BLaER1 treated with 17β-estradiol and CSF1 and Interleukin-3, amounts not matched to agents 10 nM and 100 nM (cell line): ENCODE results near the gene MT1HL1.

Source experiments
- H3K27ac ChIP-seq, 11 experiments: shearing (Covaris generic); formaldehyde crosslinking; 2 replicates each; pipeline ENCODE4 v1.8.1; 2022
- H3K27me3 ChIP-seq, 11 experiments: shearing (Covaris generic); formaldehyde crosslinking; 2 replicates each; pipeline ENCODE4 v1.8.1; 2022
- H3K36me3 ChIP-seq, 11 experiments: shearing (Covaris generic); formaldehyde crosslinking; 2 replicates each; pipeline ENCODE4 v1.8.1; 2022
- H3K4me1 ChIP-seq, 10 experiments: shearing (Covaris generic); formaldehyde crosslinking; 2 replicates each; pipeline ENCODE4 v1.8.1; 2022
- H3K4me2 ChIP-seq, 11 experiments: shearing (Covaris generic); formaldehyde crosslinking; 2 replicates each; pipeline ENCODE4 v1.8.1; 2022
- H3K4me3 ChIP-seq, 10 experiments: shearing (Covaris generic); formaldehyde crosslinking; 2 replicates each; pipeline ENCODE4 v1.8.1; 2022
- H3K9ac ChIP-seq, 11 experiments: shearing (Covaris generic); formaldehyde crosslinking; 2 replicates each; pipeline ENCODE4 v1.8.1; 2022
- H3K9me3 ChIP-seq, 11 experiments: shearing (Covaris generic); formaldehyde crosslinking; replicated peaks in 1 of 11; 2 replicates each; pipeline ENCODE4 v1.8.1; 2022
- H4K20me1 ChIP-seq, 11 experiments: shearing (Covaris generic); formaldehyde crosslinking; 2 replicates each; pipeline ENCODE4 v1.8.1; 2022
- Cebpa-rat ChIP-seq, 11 experiments: shearing (Covaris generic); IDR thresholded peaks; 2 replicates each; pipeline ENCODE4 v1.8.1; 2022

MT1HL1 gene

DNA sequence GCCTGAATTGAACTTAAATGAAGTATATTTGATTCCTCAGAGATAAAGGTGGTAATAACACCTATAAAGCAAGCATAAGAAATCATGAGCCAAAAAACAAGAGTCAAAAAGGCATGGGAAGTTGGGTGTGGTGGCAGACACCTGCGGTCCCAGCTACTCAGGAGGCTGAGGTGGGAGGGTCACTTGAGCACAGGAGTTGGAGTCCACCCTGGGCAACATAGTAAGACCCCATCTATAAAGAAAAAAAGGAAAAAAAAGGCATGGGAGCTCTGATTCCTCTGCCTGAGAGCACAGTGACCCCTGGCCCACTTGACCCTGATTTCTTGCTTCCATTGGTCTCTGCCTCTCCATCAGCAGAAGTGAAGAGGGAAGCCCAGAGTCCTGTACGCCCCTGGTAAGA, 40.3 kb downstream of the MT1HL1 start:
- Histone ChIP-seq H3K4me3 (no peak overlapping the region), H3K27ac (no peak overlapping the region), H3K4me1 (no peaks in the 10 kb centered on the region), H4K20me1 (no peaks in the 10 kb centered on the region), H3K27me3 (no peaks in the 10 kb centered on the region), H3K9me3 (peaks cover 0 to 16% (median 9%) of the 10 kb centered on the region in 11 experiments; a peak in 13 of 22 replicates), H3K36me3 (no peaks in the 10 kb centered on the region), H3K9ac (no peak overlapping the region), H3K4me2 (no peak overlapping the region)
- TF ChIP-seq Cebpa-rat (IDR thresholded peaks at IDR 0.05) = no peak

- no peak overlapping the region for H3K27ac ChIP-seq
- H3K4me2 ChIP-seq = no peak overlapping the region
- H3K36me3 ChIP-seq = no peaks in the 10 kb centered on the region
- H3K27me3 ChIP-seq = no peaks in the 10 kb centered on the region
- no peak for TF ChIP-seq Cebpa-rat (IDR thresholded peaks at IDR 0.05)
- peaks cover 0 to 16% (median 10%) of the 10 kb centered on the region in 11 experiments; a peak in 13 of 22 replicates for H3K9me3 ChIP-seq
- H3K4me3 ChIP-seq = no peak overlapping the region
- no peak overlapping the region for H3K9ac ChIP-seq
- H4K20me1 ChIP-seq = no peaks in the 10 kb centered on the region
- no peaks in the 10 kb centered on the region for H3K4me1 ChIP-seq
These were observed 45.1 kb downstream of the MT1HL1 start for GRCh38 chr1:236959112-236959511.

GRCh38 chr1:236957235-236957634, 47.0 kb downstream of the MT1HL1 start:
- Histone ChIP-seq H3K27ac (no peak overlapping the region), H3K27me3 (no peaks in the 10 kb centered on the region), H4K20me1 (no peaks in the 10 kb centered on the region), H3K4me3 (no peak overlapping the region), H3K4me1 (no peaks in the 10 kb centered on the region), H3K4me2 (no peak overlapping the region), H3K9ac (no peak overlapping the region), H3K9me3 (peaks cover 0 to 16% (median 9%) of the 10 kb centered on the region in 11 experiments; a peak in 13 of 22 replicates), H3K36me3 (no peaks in the 10 kb centered on the region)
- no peak for TF ChIP-seq Cebpa-rat (IDR thresholded peaks at IDR 0.05)
